Esophagus squamous epithelium (tissue), 4 donors: Measurements from ENCODE around the gene CNOT1.

Experiments
- CTCF ChIP-seq, 6 experiments: fragments of 450-650 bp in 4 of 6; fragments of 200-600 bp in 2 of 6; sonication (generic) in 2 of 6; IDR thresholded peaks; one replicate each; pipeline ENCODE4 v1.5.1; 2016 to 2019; ENCODE audit warnings: antibody characterized with exemption in 6 of 6, mild to moderate bottlenecking in 4 of 6, moderate library complexity in 4 of 6
- POLR2A ChIP-seq, 4 donors: fragments of 450-650 bp; IDR thresholded peaks; one replicate each; pipeline ENCODE4 v1.6.1; 2017; ENCODE audit warnings: antibody characterized with exemption in 4 of 4, mild to moderate bottlenecking in 4 of 4, moderate library complexity in 3 of 4

- TF ChIP-seq CTCF (IDR thresholded peaks at IDR 0.05) (no peak), POLR2A (IDR thresholded peaks at IDR 0.05) (no peak)
Observed at GRCh38 chr16:58478427-58478826, 151.2 kb downstream of the CNOT1 start.
